GM20000 (cell line): ENCODE measurements around the gene NAT10.
A peak's percentile ranks its signal among the peaks of the same experiment; 100 is the strongest.
"Not testable (repeated sequence)": the region's sequence is repeated elsewhere in the genome, so short reads cannot be mapped to it uniquely, and the experiment has no call there.

Source experiments
- DNase-seq: peaks from one replicate; pipeline ENCODE4 v3.0.0; 2012; ENCODE audit warnings: low spot score
- CTCF ChIP-seq: IDR thresholded peaks from 2 replicates; pipeline ENCODE4 v1.5.1; 2012; ENCODE audit warnings: mild to moderate bottlenecking, control low read depth; ENCODE audit errors: extremely low read depth, missing control alignments

The NAT10 gene

DNA sequence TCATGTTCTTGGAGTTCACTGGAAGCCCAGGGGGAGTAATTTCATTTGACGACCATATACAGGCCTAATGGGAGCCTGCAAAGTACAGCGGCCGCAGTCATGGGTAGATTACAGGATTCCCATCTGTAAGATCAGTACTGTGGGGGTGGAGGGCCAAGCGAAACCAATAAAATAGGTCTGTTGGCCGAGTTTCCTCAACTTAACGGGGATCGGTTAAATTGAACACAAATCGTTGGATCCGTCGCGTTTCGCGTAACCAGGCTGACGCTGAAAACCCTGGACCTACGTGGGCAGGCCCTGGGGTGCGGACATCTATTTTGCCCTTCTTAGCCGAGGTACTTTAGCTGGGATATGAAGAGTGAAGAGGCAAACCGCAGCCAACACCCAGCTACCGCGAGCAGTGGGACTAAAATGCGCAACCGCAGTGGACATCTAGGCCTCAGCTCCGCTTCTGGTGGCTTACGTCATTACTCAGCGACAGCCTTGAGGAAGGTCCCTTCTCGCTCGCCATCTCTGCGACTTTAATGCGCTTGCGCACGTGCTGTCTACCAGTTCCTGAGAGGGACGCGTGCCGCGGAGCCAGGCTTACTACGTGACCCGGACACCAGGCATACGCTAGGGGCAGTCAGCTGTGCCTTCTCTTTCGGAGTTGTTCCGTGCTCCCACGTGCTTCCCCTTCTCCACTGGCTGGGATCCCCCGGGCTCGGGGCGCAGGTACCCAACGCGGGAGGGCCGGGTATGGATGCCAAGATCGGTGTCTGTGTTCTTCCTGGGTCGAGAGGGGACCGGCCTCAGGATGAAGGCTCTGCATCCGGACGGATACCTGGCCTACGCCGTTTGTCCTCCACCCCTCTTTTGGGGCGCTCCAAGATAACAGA, at the start of gene NAT10:
NAT10 (plus strand) TSS at position 551 of the 878 bp plus-strand sequence. CDS start 2,597 bp downstream, outside the sequence.
- DNase-seq = peak; percentile 90
- TF ChIP-seq CTCF = no peak

GRCh38 chr11:34056672-34057071, 48.8 kb upstream of the NAT10 start:
- DNase-seq = no peak
- TF ChIP-seq CTCF = no peak

GRCh38 chr11:34063061-34063795, 42.2 kb upstream of the NAT10 start:
- DNase-seq = no peak
- TF ChIP-seq CTCF = no peak

DNA sequence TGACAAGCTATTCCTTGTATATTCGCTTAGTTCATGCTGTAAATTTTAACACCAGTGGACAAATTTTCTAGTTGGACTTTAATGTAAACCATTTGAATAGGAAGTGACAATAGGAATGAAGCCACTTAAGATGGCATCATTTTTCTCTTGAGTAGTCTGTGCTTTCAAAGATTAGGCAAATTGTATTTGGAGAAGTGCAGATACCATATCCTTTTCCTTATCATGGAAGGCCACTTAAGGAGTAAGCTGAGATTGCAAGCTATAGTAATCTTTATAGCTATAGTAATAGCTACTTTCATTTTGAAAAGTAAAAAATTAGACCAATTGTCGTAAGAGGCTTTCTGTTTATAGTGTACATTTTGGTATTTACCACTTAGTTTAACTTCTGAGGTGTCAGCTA, 41.1 kb upstream of the NAT10 start:
- TF ChIP-seq CTCF = no peak
- no peak for DNase-seq

DNA sequence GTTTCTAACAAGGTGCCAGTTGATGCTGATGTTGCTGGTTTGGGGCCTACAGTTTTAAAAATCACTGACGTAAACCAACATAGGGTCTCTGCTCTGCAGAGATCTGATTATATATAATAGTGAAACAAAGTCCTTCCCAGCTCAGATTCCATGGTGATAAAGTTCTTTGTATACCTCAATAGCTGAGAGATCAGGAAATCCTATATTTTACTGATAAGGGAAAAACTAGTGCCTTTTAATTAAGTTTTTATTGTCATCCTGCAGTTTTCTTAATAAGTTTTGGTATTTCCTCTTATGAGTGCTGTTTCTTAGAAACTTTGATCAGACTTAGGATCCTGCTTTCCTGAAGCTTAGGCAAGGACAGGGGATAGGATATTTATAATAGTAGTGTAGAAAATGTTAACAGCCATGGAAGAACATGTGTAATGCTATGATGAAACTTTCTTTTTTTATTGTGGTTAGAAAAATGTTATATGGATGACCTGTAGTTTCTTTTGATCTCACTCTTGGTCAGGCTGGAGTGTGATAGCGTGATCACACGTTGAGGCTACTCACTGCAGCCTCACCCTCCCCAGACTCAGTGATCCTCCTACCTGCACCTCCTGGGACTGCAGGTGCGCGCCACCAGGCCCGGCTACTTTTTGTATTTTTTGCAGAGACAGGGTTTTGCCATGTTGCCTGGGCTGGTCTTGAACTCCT, 39.8 kb upstream of the NAT10 start:
- TF ChIP-seq CTCF = no peak
- DNase-seq = no peak

DNA sequence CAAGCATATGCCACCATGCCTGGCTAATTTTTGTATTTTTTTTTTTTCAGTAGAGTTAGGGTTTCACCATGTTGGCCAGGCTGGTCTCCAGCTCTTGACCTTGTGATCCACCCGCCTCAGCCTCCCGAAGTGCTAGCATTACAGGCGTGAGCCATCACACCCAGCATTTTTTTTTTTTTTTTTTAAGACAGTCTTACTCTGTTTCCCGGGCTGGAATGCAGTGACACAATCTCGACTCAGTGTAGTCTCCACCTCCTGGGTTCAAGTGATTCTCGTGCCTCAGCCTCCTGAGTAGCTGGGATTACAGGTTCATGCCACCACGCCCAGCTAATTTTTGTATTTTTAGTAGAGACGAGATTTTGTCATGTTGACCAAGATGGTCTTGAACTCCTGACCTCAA, 38.7 kb upstream of the NAT10 start:
- not testable (repeated sequence) for DNase-seq

GRCh38 chr11:34067383-34068065, 37.9 kb upstream of the NAT10 start:
- TF ChIP-seq CTCF = no peak
- DNase-seq = no peak
